Lung (tissue), 12 donors: ENCODE results near the gene TDRD9. TPM values are rescaled to one million over a fixed set of nuclear protein-coding genes. Genes with fewer than 3 reads are reported as not detected.

ENCODE experiments used
- ATAC-seq: fragments of 200-7000 bp; cut with Tn5 transposase; one replicate; pipeline ENCODE4 v1.9.1; 2020; ENCODE audit warnings: moderate number of reproducible peaks; ENCODE audit not compliant: insufficient read depth, low FRiP score
- DNase-seq, 3 donors: peaks; one replicate each; pipeline ENCODE4 v3.0.0-alpha.2; 2013 to 2017
- H3K27ac ChIP-seq, 2 donors: one replicate each; pipeline ENCODE4 v1.5.1; 2013; ENCODE audit warnings: mild to moderate bottlenecking in 2 of 2, moderate library complexity in 2 of 2, control low read depth in 1 of 2, inconsistent platforms in 1 of 2, low read depth in 1 of 2, low read length in 1 of 2
- H3K27me3 ChIP-seq, 3 donors: one replicate each; pipeline ENCODE4 v1.5.1; 2013; ENCODE audit warnings: low read length in 2 of 3; ENCODE audit not compliant: control insufficient read depth in 3 of 3, insufficient read depth in 3 of 3
- H3K36me3 ChIP-seq, 4 donors: one replicate each; pipeline ENCODE4 v1.5.1; 2013; ENCODE audit warnings: low read length in 4 of 4, mild to moderate bottlenecking in 1 of 4, moderate library complexity in 1 of 4; ENCODE audit not compliant: control insufficient read depth in 4 of 4, insufficient read depth in 4 of 4
- H3K4me1 ChIP-seq, 5 donors: one replicate each; pipeline ENCODE4 v1.5.1; 2013; ENCODE audit warnings: low read length in 5 of 5, mild to moderate bottlenecking in 2 of 5, moderate library complexity in 1 of 5; ENCODE audit not compliant: control insufficient read depth in 5 of 5, insufficient read depth in 5 of 5
- H3K4me3 ChIP-seq: one replicate; pipeline ENCODE4 v1.5.1; 2013; ENCODE audit warnings: mild to moderate bottlenecking, control low read depth, moderate library complexity
- H3K9ac ChIP-seq, 2 donors: one replicate each; pipeline ENCODE4 v1.5.1; 2013; ENCODE audit warnings: low read length in 2 of 2, control low read depth in 1 of 2; ENCODE audit not compliant: insufficient read depth in 1 of 2
- H3K9me3 ChIP-seq, 4 donors: one replicate each; pipeline ENCODE4 v1.5.1; 2013; ENCODE audit warnings: low read length in 3 of 4, mild to moderate bottlenecking in 1 of 4, moderate library complexity in 1 of 4; ENCODE audit not compliant: control insufficient read depth in 4 of 4, insufficient read depth in 3 of 4
- CTCF ChIP-seq: IDR thresholded peaks from 2 replicates; pipeline ENCODE4 v1.5.1; 2012; ENCODE audit warnings: mild to moderate bottlenecking; ENCODE audit errors: control extremely low read depth, extremely low read depth
- WGBS, 2 donors: extraction: QIAGEN DNeasy Blood & Tissue Kit; methylation state at CpG; one replicate each; pipeline ENCODE4 v1.1.7; 2013; 5-methylcytosine and 5-hydroxymethylcytosine counted together
- polyA plus RNA-seq, 2 donors: library from polyadenylated mRNA; stranded (reverse); fragments of 200-250 nt; gene quantifications; one replicate each; pipeline ENCODE4 v1.2.1, GENCODE V29; 2013
- total RNA-seq, 2 donors: library from RNA; depleted of rRNA in 1 of 2; stranded (reverse); fragments of >200 nt in 1 of 2; gene quantifications; one replicate each; pipeline ENCODE4 v1.2.1, GENCODE V29; 2014 to 2021
- donor health status: control.
- donor health status: control.
- donor health status: Bipolar disorder and iron deficiency.
- donor health status: healthy.
- donor health status: DM: yes; HTN: yes; CAD: no.

Gene TDRD9
- total and polyA plus RNA-seq, 4 donors: 2.3 to 8.6 (median 5.3) TPM

DNA sequence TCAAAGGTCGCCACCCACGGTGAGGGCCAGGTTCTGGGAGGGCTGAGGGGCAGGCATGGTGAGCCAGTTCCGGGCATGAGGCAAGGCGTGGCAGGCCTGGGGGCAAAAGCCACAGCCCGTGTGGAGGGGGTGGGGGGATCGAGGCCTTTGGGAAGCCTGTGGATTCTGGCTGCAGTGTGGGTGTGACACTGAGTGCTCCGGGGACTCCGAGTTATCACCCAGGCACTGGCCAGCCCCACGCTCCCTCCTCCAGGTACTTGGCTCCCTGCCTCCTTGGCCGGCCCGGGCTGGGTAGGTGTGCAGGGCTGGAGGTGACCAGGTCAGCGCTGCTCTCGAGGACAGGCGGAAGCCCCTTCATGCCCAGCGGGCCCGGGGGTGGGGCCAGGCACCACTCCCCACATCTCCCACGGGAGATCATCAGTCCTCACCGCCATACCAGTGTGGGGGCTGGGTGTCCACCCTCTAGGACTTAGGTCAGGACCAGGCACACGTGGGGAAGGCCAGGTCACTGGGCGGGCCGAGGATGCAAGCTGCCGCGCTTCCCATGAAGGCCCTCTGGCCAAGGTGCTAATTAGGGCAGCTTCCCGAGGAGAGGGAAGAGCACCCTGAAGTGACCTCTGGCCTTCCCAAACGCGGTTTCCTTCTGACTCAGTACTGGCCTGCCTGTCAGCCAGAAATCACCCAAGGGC, 34.1 kb upstream of the TDRD9 start:
- Histone ChIP-seq H3K9ac (no peak overlapping the region), H3K9me3 (no peaks in the 10 kb centered on the region), H3K36me3 (no peaks in the 10 kb centered on the region), H3K4me1 (peaks cover 0 to 17% (median 8%) of the 10 kb centered on the region in 5 donors), H3K4me3 (no peak overlapping the region), H3K27me3 (no peaks in the 10 kb centered on the region), H3K27ac (no peak overlapping the region)
- ATAC-seq: no peak
- DNase-seq: no peak
- WGBS, 2 donors: 76 to 85% methylated on average over 26 of the region's 26 CpGs
- no peak for TF ChIP-seq CTCF

DNA sequence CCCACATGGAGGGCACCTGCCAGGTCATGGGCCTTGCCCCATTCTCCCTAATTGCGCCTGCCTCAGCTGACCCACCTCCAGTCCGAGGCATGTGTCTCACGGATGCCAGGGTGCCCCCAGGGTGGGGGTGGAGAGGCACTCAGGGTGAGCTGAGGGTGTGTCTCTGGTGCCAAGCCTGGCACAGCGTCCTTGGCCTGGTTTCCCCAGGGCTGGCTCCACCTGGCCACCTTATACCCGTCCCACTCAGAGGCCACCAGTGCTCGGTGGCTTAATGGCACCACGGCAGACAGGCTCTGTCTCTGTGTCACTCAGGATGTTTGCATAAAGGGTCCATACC, 33.6 kb upstream of the TDRD9 start:
- H3K9ac ChIP-seq: no peak overlapping the region
- H3K4me3 ChIP-seq: no peak overlapping the region
- peaks cover 0 to 14% (median 4%) of the 10 kb centered on the region in 5 donors for H3K4me1 ChIP-seq
- 75 to 79% methylated on average over 7 of the region's 7 CpGs for WGBS, 2 donors
- no peak overlapping the region for H3K27ac ChIP-seq
- no peaks in the 10 kb centered on the region for H3K9me3 ChIP-seq
- H3K36me3 ChIP-seq: no peaks in the 10 kb centered on the region
- ATAC-seq: no peak
- no peaks in the 10 kb centered on the region for H3K27me3 ChIP-seq
- no peak for TF ChIP-seq CTCF
- DNase-seq: no peak

GRCh38 chr14:103896578-103896977, 31.7 kb upstream of the TDRD9 start:
- H3K36me3 ChIP-seq: no peaks in the 10 kb centered on the region
- H3K27me3 ChIP-seq: no peaks in the 10 kb centered on the region
- H3K9me3 ChIP-seq: no peaks in the 10 kb centered on the region
- ATAC-seq: no peak
- H3K27ac ChIP-seq: no peak overlapping the region
- H3K4me1 ChIP-seq: peaks cover 0 to 4% (median 0%) of the 10 kb centered on the region in 5 donors
- WGBS, 2 donors: 75 to 76% methylated on average over 6 of the region's 6 CpGs
- H3K9ac ChIP-seq: no peak overlapping the region
- no peak for DNase-seq
- H3K4me3 ChIP-seq: no peak overlapping the region
- no peak for TF ChIP-seq CTCF
